ENCODE data around the gene GPRC5C.
"Not testable (repeated sequence)": the region's sequence is repeated elsewhere in the genome, so short reads cannot be mapped to it uniquely, and the experiment has no call there.

Gene GPRC5C

DNA sequence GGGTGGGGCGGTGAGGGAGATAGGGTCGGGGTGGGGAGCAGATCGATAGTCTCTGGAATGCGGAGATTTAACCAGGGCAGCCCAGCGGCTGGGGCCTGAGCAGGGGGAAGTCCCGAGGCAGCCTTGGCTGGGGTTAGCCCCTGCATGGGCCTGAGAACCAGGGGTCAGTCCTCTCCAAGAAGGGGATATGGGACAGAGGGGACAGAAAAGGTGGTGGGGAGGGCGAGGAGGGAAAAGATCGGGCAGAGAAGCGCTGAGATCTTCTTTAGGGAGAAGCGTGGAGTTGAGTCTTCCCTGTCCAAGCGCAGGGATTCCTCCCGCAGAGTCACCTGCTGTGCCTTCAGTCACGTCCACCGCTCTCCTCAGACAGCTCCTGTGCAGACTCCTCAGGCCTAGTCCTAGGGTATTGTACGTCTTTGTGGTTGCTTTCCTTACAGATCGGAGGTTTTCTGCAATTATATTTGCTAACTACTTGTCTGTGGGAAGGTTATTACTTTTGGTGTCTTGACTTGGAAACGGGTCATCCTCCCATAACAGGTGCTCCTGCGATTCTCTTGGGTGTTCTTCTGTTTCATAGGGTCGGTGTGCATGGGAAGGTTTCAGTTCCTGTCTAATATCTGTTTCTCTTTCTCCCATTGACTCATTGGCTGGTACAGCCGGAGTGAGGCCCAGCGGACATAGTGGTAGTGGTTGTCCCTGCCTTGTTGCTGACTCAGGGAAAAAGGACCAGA lies 35.5 kb downstream of the GPRC5C start:
- DNase-seq: peak in 3 of 56 donors; percentile 9 to 48 (median 11)

DNA sequence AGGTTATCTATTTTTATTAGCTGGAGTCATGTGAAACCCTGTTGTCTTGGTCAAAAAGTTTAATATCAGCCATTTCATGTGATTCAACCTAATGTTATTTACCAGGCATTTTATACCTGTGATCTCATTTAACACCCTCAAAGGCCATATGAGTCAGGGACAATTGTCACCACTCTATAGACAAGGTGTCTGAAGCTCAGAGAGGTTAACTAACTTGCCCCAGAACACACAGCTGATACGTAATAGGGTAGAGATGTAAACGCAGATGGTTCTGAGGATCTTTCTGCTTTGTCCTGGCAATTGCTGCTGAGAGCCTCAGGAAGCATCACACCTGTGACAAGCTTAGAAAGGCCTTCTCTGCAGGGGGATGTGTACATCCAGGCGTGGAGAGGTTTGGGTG lies 39.5 kb downstream of the GPRC5C start:
- DNase-seq: no peak

DNA sequence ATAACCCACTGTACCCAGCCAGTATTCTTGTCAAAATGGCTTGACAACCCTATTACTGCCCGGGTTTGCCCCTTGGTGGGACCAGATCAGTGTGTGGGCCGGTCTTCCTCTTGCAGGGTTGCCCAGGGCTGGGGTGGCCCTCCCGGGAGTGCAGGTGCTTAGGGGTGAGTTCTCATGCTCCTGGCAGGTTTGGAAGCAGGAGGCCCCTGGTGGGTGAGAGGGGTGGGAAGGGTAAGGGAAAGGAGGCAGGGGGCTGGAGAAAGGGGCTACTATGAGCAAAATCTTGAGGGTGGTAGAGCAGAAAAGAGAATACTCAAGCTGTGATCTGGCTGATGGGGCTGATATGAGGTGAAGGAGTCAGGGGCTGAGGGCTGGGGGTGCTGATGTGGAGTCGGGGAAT lies 41.0 kb downstream of the GPRC5C start:
- no peak for DNase-seq

DNA sequence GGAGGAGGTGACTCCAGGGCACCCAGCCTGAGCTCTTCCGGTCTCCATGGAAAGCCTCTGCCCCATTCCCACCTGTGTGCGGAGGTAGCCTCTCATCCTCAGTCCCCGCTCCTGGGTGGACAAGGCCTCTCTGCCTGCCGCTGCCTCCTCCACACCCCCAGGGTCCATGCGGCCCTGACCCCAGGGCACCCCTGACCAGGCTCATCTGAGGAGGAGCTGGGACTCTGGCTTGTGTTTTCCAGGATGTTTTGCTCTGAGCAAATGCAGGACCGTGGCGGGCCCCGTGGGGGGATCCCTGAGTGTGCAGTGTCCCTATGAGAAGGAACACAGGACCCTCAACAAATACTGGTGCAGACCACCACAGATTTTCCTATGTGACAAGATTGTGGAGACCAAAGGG lies 41.4 kb downstream of the GPRC5C start:
- no peak for DNase-seq

DNA sequence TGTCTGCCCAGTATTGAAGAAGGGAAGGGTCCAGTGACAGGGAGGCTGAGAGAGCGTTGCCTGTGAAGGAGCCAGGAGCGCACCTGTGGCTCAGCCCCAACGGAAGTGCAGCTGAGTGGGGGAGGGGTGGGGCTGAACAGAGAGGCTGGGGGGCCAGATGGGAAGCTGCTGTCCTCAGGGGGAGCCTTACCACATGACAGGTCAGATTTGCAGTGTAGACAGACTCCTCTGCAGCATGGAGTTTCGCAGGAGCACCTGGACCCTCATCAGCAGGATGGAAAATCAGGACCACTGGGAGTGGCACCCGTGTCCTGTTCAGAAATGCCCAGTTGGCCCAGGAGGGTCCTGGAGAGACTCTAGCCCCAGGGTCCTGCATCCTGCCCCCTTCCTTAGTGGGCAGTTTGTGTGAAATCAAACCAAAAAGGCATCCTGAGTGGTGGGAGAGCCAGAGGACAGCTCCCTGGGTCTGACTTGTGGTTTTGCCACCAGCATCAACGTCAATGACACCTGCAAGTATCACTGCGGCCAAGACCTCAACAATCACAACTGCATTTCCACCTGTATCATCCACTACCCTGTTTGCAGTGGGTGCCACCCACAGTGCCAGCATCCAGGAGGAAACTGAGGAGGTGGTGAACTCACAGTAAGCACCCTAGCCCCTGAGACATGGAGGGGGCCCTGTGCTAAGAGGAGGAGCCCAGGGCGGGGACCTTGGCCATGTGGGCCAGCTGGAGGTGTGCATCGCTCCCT lies 42.3 kb downstream of the GPRC5C start:
- no peak for DNase-seq

DNA sequence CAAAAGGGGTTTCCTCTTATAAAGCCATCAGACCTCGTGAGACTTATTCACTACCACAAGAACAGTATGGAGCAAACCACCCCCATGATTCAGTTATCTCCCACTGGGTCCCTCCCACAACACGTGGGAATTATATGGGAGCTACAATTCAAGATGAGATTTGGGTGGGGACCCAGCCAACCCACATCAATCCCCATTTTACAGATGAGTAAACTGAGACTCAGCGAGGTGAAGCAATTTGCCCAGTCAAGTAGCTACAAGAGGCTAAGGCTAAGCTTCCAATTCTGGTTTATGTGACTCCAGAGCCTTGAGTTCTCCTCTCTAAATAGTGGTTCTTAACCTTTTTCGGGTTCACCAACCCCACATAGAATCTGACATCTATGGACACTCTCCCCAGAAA lies 43.3 kb downstream of the GPRC5C start:
- DNase-seq: no peak

DNA sequence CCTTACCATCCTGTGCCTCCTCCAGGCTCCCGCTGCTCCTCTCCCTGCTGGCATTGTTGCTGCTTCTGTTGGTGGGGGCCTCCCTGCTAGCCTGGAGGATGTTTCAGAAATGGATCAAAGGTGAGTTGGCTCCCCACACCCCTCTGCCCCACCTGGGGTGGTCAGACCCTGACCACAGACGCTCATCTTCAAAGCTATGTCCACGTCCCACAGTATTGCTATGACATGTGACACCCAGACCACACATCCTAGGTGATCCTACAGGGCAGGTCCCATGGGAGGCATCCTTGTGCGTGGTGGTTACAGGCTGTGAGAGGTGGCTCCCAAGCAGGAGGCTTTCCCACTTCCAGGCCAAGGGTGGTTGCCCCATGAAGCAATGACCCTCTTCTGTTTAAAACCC lies 45.5 kb downstream of the GPRC5C start:
- no peak for DNase-seq

DNA sequence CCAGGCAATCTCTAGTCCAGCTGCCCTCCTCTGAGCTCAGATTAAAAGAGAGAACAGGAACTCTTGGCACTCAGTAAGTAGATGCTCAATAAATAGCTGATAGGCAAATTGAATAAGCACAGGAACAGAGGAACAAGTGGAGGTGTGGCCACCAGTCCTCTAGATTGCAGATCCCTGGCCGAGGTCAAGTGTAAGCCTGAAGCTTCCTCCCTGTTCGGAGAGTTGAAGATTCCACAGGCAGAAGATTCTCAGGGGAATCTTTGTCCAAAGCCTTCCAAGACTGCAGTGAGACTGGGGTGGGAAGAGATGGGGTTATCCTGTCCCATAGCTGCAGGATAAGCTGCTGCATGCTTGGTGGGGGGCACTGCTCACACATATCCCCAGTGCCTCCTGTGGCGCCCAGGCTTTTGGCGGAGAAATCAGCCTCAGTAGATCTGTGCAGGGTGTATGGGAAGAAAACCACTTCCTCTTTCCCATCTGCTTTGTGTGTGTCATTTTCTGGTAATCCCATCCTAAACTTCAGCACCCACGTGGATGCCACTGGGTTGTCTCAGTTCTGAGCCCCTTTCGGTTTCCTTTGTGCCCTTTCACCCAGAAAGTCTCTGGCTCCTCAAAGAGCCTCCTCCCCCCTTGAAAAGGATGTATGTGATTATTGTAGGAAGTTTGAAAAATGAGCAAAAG lies 46.7 kb downstream of the GPRC5C start:
- DNase-seq: peak in 5 of 56 donors; percentile 5 to 49 (median 11)

DNA sequence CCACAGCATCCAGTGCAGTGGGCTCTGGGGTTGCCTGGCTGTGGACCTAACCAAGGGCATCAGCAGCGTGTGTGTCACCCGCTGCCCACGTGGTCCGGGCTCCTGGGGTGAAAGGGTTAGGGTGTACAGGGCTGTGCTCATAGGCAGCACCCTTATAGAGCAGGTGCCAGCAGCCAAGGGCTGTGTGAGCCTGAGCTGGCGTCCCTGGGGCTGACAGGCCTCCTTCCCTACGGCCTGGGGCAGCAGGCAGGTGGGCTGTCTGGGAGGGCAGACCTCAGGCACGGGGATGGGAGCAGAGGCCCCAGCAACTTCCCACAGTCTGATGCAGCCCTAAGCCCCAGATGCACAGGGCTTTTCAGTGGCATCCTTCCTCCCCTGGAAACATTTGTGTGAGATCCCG lies 48.4 kb downstream of the GPRC5C start:
- no peak for DNase-seq

DNA sequence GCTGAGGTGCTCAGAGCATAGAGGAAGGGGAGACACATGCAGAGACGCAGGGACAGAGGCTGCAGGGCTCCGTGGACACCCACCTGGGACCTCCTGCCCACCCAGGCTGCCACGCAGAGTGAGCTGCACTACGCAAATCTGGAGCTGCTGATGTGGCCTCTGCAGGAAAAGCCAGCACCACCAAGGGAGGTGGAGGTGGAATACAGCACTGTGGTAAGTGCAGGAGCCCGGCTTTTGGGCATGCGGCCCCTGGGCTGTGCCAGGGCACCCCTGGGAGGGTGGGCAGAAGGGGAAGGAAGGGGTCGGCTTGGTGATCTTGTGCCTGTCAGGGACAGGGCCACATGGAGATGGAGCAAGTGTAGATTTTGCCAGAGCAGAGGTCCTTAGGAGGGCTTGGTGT lies 49.7 kb downstream of the GPRC5C start:
- DNase-seq: no peak

DNA sequence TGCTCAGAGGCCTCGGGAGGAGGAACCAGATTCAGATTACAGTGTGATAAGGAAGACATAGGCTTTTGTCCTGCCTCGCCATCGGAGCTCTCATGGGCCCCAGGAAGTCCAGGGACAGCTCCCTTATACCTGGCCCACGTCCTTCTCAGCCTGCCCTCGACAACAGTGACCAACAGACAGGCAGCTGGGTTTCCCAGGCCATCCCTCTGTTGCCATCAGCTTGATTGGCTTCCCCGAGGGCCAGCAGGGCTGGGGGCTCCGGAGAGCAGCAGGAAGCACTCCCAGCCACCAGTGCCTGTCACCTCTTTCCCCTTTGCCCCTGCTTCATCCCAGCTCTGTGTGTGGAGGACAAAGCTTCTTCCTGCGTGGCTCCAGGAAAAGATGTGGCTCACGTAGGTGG lies 52.2 kb downstream of the GPRC5C start:
- DNase-seq: no peak

DNA sequence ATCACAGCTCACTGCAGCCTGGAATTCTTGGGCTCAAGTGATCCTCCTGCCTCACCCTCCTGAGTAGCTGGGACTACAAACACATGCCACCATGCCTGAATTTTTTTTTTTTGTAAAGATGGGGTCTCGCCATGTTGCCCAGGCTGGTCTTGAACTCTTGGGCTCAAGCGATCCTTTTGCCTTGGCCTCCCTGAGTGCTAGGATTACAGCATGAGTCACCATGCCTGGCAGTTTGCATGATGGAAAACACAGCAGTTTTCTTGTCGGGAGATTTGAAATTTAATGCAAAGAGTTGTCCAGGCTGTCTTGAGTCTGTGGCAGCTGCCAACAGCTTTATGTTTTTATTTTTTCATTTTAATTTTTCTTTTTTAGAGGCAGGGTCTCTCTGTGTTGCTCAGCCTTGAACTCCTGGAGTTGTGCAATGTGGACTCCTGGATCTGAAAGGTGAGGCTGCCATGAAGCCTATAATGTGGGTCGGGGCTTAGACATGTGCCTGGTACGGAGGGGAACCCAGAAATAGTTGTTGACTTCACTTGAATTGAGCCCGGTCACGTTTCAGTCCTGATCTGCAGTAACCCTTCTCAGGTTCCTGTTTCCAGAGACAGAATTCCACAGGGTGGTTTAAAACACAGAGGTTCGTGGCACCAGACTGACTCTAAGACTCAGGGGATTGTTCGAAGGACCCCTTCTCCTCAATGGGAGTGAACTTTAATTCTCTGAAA lies 53.3 kb downstream of the GPRC5C start:
- no peak for DNase-seq

DNA sequence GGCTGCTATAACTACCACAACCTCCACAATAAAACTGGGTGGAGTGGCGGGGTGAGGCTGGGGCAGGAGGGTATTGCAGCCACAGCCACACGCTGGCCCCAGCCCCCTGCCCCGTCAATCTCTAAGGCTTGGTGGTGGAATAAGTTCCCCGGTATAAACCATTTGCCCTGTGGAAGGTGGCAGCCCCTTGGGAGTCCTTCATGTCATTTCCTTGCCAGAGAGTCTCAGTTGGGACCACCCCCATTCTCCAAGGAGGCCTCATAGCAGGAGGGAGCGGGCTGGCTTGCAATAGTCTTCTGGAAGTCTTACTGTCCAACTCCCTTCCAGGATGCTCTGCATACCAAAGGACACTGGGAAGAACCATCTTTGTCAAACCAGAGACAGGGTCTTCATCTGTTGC lies 54.0 kb downstream of the GPRC5C start:
- no peak for DNase-seq

DNA sequence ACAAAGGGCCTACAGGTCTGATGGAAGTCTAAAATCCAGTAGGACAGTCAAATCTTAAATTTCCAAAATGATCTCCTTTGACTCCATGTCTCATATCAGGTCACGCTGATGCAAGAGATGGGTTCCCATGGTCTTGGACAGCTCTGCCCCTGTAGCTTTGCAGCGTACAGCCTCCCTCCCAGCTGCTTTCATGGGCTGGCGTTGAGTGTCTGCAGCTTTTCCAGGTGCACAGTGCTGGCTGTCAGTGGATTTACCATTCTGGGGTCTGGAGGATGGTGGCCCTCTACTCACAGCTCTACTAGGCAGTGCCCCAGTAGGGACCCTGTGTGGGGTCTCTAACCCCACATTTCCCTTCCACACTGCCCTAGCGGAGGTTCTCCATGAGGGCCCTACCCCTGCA lies 56.4 kb downstream of the GPRC5C start:
- not testable (repeated sequence) for DNase-seq

DNA sequence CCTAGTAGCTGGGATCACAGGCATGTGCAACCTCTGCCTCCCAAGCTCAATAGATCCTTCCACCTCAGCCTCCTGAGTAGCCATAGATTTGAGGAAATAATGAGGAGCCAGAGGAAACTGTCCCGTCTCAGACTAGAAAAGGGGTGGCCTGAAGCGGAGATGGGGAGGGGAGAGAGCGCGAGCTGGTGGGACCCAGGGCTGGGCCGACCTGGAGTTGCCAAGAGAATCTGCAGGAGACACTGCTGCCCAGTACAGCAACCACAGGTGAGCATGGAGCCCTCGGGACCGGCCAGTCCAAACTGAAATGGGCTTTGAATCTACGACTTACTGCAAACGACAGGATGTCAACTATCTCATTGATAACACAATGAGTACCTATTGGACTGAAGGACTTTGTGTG lies 58.8 kb downstream of the GPRC5C start:
- DNase-seq: no peak

DNA sequence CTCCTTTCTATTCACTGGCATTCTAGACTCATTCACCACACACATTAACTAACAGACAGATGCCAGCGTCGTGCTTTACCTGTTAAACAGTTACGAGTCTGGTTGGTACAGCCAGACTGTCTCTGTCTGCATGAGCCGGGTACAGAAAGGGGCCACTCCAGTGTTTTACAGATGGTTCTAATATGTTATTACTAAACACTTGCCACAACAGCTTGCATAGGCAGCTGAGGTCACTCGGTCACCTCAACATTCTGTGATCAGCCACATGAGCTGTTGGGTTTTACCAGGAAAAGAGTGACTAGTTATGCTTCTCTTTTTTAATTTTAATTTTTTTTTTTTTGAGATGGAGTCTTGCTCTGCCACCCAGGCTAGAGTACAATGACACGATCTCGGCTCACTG lies 59.7 kb downstream of the GPRC5C start:
- no peak for DNase-seq

DNA sequence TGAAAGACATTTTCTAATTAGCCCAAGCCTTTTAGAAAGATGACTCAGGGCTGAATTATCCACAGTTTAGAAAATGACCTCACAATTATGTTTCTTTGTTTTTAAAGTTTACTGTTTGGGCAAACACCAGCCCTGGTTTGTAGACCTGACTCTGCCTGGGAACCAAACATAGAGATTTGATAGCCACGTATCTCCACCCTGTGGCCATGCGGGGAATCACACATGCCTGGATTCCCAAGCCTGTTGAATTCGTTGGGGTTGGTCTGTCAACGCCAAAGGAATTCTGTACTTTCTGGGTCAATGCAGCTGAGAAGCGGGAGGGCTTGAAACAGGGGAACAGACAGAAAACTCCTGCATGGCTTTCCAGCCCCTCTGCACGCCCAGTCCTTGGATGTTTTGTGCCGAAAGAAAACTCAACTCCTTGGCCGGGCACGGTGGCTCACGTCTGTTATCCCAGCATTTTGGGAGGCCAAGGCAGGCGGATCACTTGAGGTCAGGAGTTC lies 61.5 kb downstream of the GPRC5C start:
- DNase-seq: peak in 47 of 56 donors; percentile 1 to 86 (median 40)

All from amygdala (tissue), 56 donors.